SH-SY5Y (cell line): Measurements from ENCODE around the gene CXCR6.

ENCODE experiments used
- GATA2 ChIP-seq: IDR thresholded peaks from 2 replicates; pipeline ENCODE4 v1.6.1; 2011; ENCODE audit warnings: mild to moderate bottlenecking, low read depth, low read length
- GATA3 ChIP-seq: IDR thresholded peaks from 2 replicates; pipeline ENCODE4 v1.6.1; 2011; ENCODE audit warnings: low read depth, mild to moderate bottlenecking, low read length, moderate library complexity

- TF ChIP-seq GATA3 (no peak), GATA2 (no peak)
These were observed at the start of gene CXCR6 for GRCh38 chr3:45943207-45943846.
